GM23338 (cell line): ENCODE measurements around the gene CD22. TPM values are rescaled to one million over a fixed set of nuclear protein-coding genes. Genes with fewer than 3 reads are reported as not detected.
A peak's percentile ranks its signal among the peaks of the same experiment; 100 is the strongest.

Source experiments
- ATAC-seq: fragments of 200-7000 bp; cut with Tn5 transposase; 3 replicates; pipeline ENCODE4 v1.9.1; 2020
- DNase-seq: peaks from one replicate; pipeline ENCODE4 v3.0.0-alpha.2; 2015; ENCODE audit warnings: low spot score
- H2AFZ ChIP-seq: fragments of 200-600 bp; sonication (generic); 2 replicates; pipeline ENCODE4 v1.8.0; 2016; ENCODE audit warnings: antibody characterized with exemption, mild to moderate bottlenecking, moderate library complexity
- H3F3A ChIP-seq: fragments of 200-600 bp; sonication (generic); replicated peaks from 2 replicates; pipeline ENCODE4 v1.8.0; 2017; ENCODE audit warnings: antibody characterized with exemption, mixed run types, low read depth
- H3K27ac ChIP-seq: fragments of 200-600 bp; sonication (generic); 2 replicates; pipeline ENCODE4 v1.6.1; 2016; ENCODE audit warnings: low read depth
- H3K27me3 ChIP-seq: fragments of 200-600 bp; sonication (generic); 2 replicates; pipeline ENCODE4 v1.8.0; 2016; ENCODE audit warnings: mild to moderate bottlenecking, mixed run types, moderate library complexity; ENCODE audit not compliant: insufficient read depth
- H3K36me3 ChIP-seq: fragments of 200-600 bp; sonication (generic); 2 replicates; pipeline ENCODE4 v1.8.0; 2016; ENCODE audit warnings: mild to moderate bottlenecking; ENCODE audit not compliant: insufficient read depth
- H3K4me1 ChIP-seq: fragments of 200-600 bp; sonication (generic); 2 replicates; pipeline ENCODE4 v1.8.0; 2016; ENCODE audit warnings: mild to moderate bottlenecking, moderate library complexity; ENCODE audit not compliant: insufficient read depth
- H3K4me2 ChIP-seq: fragments of 200-600 bp; sonication (generic); 2 replicates; pipeline ENCODE4 v1.7.1; 2017; ENCODE audit warnings: mixed run types
- H3K4me3 ChIP-seq: fragments of 200-600 bp; sonication (generic); 2 replicates; pipeline ENCODE4 v1.6.1; 2016; ENCODE audit warnings: mixed run types
- H3K79me2 ChIP-seq: fragments of 200-600 bp; sonication (generic); replicated peaks from 2 replicates; pipeline ENCODE4 v1.8.0; 2017; ENCODE audit warnings: mild to moderate bottlenecking; ENCODE audit not compliant: insufficient read depth
- H3K9me2 ChIP-seq: fragments of 200-600 bp; sonication (generic); 2 replicates; pipeline ENCODE4 v1.8.0; 2017; ENCODE audit not compliant: insufficient read depth
- H4K20me1 ChIP-seq: fragments of 200-600 bp; sonication (generic); replicated peaks from 2 replicates; pipeline ENCODE4 v1.8.0; 2017; ENCODE audit warnings: mild to moderate bottlenecking; ENCODE audit not compliant: insufficient read depth
- H3K27ac Mint-ChIP-seq: 2 replicates; pipeline ENCODE4 v1.8.0; 2020; ENCODE audit warnings: inconsistent platforms, mild to moderate bottlenecking, moderate library complexity, mixed read lengths
- H3K27me3 Mint-ChIP-seq: 3 replicates; pipeline ENCODE4 v1.8.0; 2022; ENCODE audit warnings: low read depth, mild to moderate bottlenecking, moderate library complexity, mixed read lengths, inconsistent platforms; ENCODE audit not compliant: insufficient read depth, poor library complexity
- H3K36me3 Mint-ChIP-seq: 3 replicates; pipeline ENCODE4 v1.8.0; 2021; ENCODE audit warnings: low read depth, mild to moderate bottlenecking, inconsistent platforms, moderate library complexity, mixed read lengths
- H3K4me1 Mint-ChIP-seq: 3 replicates; pipeline ENCODE4 v1.8.0; 2020; ENCODE audit warnings: mild to moderate bottlenecking, inconsistent platforms, mixed read lengths
- H3K4me3 Mint-ChIP-seq: 3 replicates; pipeline ENCODE4 v1.8.0; 2021; ENCODE audit warnings: moderate library complexity, mild to moderate bottlenecking, inconsistent platforms, mixed read lengths
- H3K9me3 Mint-ChIP-seq: 3 replicates; pipeline ENCODE4 v1.8.0; 2020; ENCODE audit warnings: moderate library complexity, mild to moderate bottlenecking, inconsistent platforms, mixed read lengths
- CREB1 ChIP-seq: fragments of 250-450 bp; sonication (Bioruptor Pico); IDR thresholded peaks from 2 replicates; pipeline ENCODE4 v1.5.0; 2020; ENCODE audit warnings: low read depth, mild to moderate bottlenecking, moderate library complexity
- JUNB ChIP-seq: IDR thresholded peaks from one replicate; pipeline ENCODE4 v1.6.1; 2016; ENCODE audit warnings: antibody characterized with exemption; ENCODE audit not compliant: unreplicated experiment
- POLR2AphosphoS5 ChIP-seq: IDR thresholded peaks from 2 replicates; pipeline ENCODE4 v1.6.1; 2016; ENCODE audit warnings: antibody characterized with exemption, low read depth
- polyA plus RNA-seq: library from polyadenylated mRNA; unstranded; fragments of >200 nt; fragmentation: Nextera tagmentation; extraction: Ambion mirVana; gene quantifications from 2 replicates; pipeline ENCODE4 v1.2.1, GENCODE V29; 2016
- total RNA-seq: library from RNA; depleted of rRNA; stranded (reverse); fragments of >200 nt; shearing (Covaris generic); gene quantifications from 2 replicates; pipeline ENCODE4 v1.2.3, GENCODE V29; 2014
- TF ChIP-seq, protein P1 (sequence below): IDR thresholded peaks from one replicate; pipeline ENCODE4 v1.6.1; 2018; ENCODE audit warnings: antibody characterized with exemption; ENCODE audit not compliant: unreplicated experiment
- TF ChIP-seq, protein P2 (sequence below): fragments of 250-450 bp; sonication (Bioruptor Pico); IDR thresholded peaks from 2 replicates; pipeline ENCODE4 v1.5.0; 2020; ENCODE audit warnings: mild to moderate bottlenecking, moderate library complexity

Gene CD22
- total and polyA plus RNA-seq, 2 experiments from 2014 or later: 0.10 to 0.32 TPM

GRCh38 chr19:35342430-35342829 lies 13.4 kb downstream of the CD22 start:
- Mint-ChIP-seq H3K9me3 (no peaks in the 10 kb centered on the region), H3K27ac (no peak overlapping the region), H3K27me3 (peaks cover 5% of the 10 kb centered on the region), H3K4me1 (0 out of 3 replicates have a peak, but pooled peaks cover 8% of the 10 kb centered on the region), H3K4me3 (no peak overlapping the region), H3K36me3 (no peaks in the 10 kb centered on the region)
- Histone ChIP-seq H3K4me2 (no peak overlapping the region), H3K27ac (no peak overlapping the region), H3K4me1 (no peaks in the 10 kb centered on the region), H4K20me1 (no peaks in the 10 kb centered on the region), H3K27me3 (no peaks in the 10 kb centered on the region), H3K79me2 (no peaks in the 10 kb centered on the region), H3F3A (no peaks in the 10 kb centered on the region), H3K9me2 (no peaks in the 10 kb centered on the region), H3K4me3 (no peak overlapping the region), H3K36me3 (no peaks in the 10 kb centered on the region), H2AFZ (no peak overlapping the region)
- TF ChIP-seq CREB1 (CRISPR knock-in tag): no peak
- TF ChIP-seq, protein P1, sequence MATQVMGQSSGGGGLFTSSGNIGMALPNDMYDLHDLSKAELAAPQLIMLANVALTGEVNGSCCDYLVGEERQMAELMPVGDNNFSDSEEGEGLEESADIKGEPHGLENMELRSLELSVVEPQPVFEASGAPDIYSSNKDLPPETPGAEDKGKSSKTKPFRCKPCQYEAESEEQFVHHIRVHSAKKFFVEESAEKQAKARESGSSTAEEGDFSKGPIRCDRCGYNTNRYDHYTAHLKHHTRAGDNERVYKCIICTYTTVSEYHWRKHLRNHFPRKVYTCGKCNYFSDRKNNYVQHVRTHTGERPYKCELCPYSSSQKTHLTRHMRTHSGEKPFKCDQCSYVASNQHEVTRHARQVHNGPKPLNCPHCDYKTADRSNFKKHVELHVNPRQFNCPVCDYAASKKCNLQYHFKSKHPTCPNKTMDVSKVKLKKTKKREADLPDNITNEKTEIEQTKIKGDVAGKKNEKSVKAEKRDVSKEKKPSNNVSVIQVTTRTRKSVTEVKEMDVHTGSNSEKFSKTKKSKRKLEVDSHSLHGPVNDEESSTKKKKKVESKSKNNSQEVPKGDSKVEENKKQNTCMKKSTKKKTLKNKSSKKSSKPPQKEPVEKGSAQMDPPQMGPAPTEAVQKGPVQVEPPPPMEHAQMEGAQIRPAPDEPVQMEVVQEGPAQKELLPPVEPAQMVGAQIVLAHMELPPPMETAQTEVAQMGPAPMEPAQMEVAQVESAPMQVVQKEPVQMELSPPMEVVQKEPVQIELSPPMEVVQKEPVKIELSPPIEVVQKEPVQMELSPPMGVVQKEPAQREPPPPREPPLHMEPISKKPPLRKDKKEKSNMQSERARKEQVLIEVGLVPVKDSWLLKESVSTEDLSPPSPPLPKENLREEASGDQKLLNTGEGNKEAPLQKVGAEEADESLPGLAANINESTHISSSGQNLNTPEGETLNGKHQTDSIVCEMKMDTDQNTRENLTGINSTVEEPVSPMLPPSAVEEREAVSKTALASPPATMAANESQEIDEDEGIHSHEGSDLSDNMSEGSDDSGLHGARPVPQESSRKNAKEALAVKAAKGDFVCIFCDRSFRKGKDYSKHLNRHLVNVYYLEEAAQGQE: no peak
- DNase-seq: peak; percentile 32
- peak; percentile 88 for ATAC-seq

DNA sequence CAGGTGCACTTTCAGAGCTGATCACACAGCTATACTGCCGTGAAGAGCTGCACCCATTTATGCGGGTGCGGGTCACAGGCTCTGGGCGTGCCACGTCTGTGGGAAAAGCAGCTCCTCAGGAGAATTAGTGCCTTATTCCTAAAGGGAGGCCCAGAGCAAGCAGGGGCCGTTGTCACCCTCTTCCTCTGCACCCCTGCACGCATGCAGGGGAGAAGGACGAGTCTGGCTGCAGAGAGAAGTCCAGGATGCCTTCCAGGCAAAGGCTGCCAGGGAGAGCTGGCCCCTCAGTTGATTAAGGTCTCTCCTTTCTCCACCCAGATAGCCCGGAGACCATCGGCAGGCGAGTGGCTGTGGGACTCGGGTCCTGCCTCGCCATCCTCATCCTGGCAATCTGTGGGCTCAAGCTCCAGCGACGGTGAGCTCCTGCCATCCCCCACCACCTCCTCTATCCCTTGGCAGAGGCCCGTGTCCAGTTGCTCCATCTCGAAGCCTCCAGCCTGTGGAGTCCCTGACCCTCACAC lies 15.6 kb downstream of the CD22 start:
- peaks cover 16% of the 10 kb centered on the region for H3K27me3 Mint-ChIP-seq
- Histone ChIP-seq H3K4me2 (no peak overlapping the region), H4K20me1 (no peaks in the 10 kb centered on the region), H3F3A (no peaks in the 10 kb centered on the region), H3K4me1 (no peaks in the 10 kb centered on the region), H2AFZ (no peak overlapping the region), H3K4me3 (no peak overlapping the region), H3K27ac (no peak overlapping the region), H3K9me2 (no peaks in the 10 kb centered on the region), H3K79me2 (no peaks in the 10 kb centered on the region), H3K27me3 (no peaks in the 10 kb centered on the region), H3K36me3 (no peaks in the 10 kb centered on the region)
- no peaks in the 10 kb centered on the region for H3K9me3 Mint-ChIP-seq
- H3K27ac Mint-ChIP-seq: no peak overlapping the region
- H3K4me1 Mint-ChIP-seq: peaks cover 11% of the 10 kb centered on the region; the same call in 2 of the 3 replicates
- H3K4me3 Mint-ChIP-seq: no peak overlapping the region
- no peak for DNase-seq
- no peak for ATAC-seq
- H3K36me3 Mint-ChIP-seq: no peaks in the 10 kb centered on the region
- no peak for TF ChIP-seq POLR2AphosphoS5

- Histone ChIP-seq H3K9me2 (no peaks in the 10 kb centered on the region), H2AFZ (no peak overlapping the region), H3K79me2 (no peaks in the 10 kb centered on the region), H3K4me2 (no peak overlapping the region), H3K4me3 (no peak overlapping the region), H3K27ac (no peak overlapping the region), H3K4me1 (no peaks in the 10 kb centered on the region), H3F3A (no peaks in the 10 kb centered on the region), H3K27me3 (no peaks in the 10 kb centered on the region), H3K36me3 (no peaks in the 10 kb centered on the region), H4K20me1 (no peaks in the 10 kb centered on the region)
- peaks cover 11% of the 10 kb centered on the region; the same call in 2 of the 3 replicates for H3K4me1 Mint-ChIP-seq
- DNase-seq (no peak), ATAC-seq (no peak)
- H3K4me3 Mint-ChIP-seq: no peak overlapping the region
- H3K36me3 Mint-ChIP-seq: no peaks in the 10 kb centered on the region
- no peak overlapping the region for H3K27ac Mint-ChIP-seq
- H3K27me3 Mint-ChIP-seq: peaks cover 19% of the 10 kb centered on the region
- no peaks in the 10 kb centered on the region for H3K9me3 Mint-ChIP-seq
- no peak for TF ChIP-seq CREB1 (CRISPR knock-in tag)
- TF ChIP-seq JUNB: no peak
- TF ChIP-seq, protein P2, sequence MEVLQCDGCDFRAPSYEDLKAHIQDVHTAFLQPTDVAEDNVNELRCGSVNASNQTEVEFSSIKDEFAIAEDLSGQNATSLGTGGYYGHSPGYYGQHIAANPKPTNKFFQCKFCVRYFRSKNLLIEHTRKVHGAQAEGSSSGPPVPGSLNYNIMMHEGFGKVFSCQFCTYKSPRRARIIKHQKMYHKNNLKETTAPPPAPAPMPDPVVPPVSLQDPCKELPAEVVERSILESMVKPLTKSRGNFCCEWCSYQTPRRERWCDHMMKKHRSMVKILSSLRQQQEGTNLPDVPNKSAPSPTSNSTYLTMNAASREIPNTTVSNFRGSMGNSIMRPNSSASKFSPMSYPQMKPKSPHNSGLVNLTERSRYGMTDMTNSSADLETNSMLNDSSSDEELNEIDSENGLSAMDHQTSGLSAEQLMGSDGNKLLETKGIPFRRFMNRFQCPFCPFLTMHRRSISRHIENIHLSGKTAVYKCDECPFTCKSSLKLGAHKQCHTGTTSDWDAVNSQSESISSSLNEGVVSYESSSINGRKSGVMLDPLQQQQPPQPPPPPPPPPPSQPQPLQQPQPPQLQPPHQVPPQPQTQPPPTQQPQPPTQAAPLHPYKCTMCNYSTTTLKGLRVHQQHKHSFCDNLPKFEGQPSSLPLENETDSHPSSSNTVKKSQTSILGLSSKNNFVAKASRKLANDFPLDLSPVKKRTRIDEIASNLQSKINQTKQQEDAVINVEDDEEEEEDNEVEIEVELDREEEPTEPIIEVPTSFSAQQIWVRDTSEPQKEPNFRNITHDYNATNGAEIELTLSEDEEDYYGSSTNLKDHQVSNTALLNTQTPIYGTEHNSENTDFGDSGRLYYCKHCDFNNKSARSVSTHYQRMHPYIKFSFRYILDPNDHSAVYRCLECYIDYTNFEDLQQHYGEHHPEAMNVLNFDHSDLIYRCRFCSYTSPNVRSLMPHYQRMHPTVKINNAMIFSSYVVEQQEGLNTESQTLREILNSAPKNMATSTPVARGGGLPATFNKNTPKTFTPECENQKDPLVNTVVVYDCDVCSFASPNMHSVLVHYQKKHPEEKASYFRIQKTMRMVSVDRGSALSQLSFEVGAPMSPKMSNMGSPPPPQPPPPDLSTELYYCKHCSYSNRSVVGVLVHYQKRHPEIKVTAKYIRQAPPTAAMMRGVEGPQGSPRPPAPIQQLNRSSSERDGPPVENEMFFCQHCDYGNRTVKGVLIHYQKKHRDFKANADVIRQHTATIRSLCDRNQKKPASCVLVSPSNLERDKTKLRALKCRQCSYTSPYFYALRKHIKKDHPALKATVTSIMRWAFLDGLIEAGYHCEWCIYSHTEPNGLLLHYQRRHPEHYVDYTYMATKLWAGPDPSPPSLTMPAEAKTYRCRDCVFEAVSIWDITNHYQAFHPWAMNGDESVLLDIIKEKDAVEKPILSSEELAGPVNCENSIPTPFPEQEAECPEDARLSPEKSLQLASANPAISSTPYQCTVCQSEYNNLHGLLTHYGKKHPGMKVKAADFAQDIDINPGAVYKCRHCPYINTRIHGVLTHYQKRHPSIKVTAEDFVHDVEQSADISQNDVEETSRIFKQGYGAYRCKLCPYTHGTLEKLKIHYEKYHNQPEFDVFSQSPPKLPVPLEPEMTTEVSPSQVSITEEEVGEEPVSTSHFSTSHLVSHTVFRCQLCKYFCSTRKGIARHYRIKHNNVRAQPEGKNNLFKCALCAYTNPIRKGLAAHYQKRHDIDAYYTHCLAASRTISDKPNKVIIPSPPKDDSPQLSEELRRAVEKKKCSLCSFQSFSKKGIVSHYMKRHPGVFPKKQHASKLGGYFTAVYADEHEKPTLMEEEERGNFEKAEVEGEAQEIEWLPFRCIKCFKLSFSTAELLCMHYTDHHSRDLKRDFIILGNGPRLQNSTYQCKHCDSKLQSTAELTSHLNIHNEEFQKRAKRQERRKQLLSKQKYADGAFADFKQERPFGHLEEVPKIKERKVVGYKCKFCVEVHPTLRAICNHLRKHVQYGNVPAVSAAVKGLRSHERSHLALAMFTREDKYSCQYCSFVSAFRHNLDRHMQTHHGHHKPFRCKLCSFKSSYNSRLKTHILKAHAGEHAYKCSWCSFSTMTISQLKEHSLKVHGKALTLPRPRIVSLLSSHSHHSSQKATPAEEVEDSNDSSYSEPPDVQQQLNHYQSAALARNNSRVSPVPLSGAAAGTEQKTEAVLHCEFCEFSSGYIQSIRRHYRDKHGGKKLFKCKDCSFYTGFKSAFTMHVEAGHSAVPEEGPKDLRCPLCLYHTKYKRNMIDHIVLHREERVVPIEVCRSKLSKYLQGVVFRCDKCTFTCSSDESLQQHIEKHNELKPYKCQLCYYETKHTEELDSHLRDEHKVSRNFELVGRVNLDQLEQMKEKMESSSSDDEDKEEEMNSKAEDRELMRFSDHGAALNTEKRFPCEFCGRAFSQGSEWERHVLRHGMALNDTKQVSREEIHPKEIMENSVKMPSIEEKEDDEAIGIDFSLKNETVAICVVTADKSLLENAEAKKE (CRISPR knock-in tag): no peak
- no peak for TF ChIP-seq POLR2AphosphoS5
These were observed 16.7 kb downstream of the CD22 start for GRCh38 chr19:35345671-35346111.
